IMR-90 (cell line): Measurements from ENCODE around the gene AGMO. TPM values are rescaled to one million over a fixed set of nuclear protein-coding genes. Genes with fewer than 3 reads are reported as not detected.

Experiments used
- ATAC-seq: fragments of 200-7000 bp; cut with Tn5 transposase; 2 replicates; pipeline ENCODE4 v1.9.1; 2020; ENCODE audit warnings: low read depth, mild to moderate bottlenecking, moderate library complexity
- BruUV-seq: library from RNA; stranded (reverse); fragments of 400-500 nt; replicated peaks from 2 replicates; lab custom pipeline; 2021; lab: Mats Ljungman, UMichigan
- CTCF ChIA-PET: fragments of 300-600 bp; formaldehyde crosslinking; extraction: SDS; loops from one replicate; lab custom pipeline; 2021; ENCODE audit warnings: antibody characterized with exemption; lab: Yijun Ruan, JAX
- POLR2A ChIA-PET: fragments of 300-600 bp; sonication (Branson Sonifier 250); formaldehyde crosslinking; loops from one replicate; lab custom pipeline; 2022; ENCODE audit warnings: antibody characterized with exemption; ENCODE audit not compliant: unreplicated experiment; lab: Charles Lee
- DNase-seq: peaks from one replicate; pipeline ENCODE4 v3.0.0; 2013
- H2AFZ ChIP-seq: replicated peaks from 2 replicates; pipeline ENCODE3; 2013; ENCODE audit warnings: low read length, mild to moderate bottlenecking; ENCODE audit not compliant: poor library complexity
- H2AK5ac ChIP-seq: 2 replicates; pipeline ENCODE4 v1.6.1; 2013; ENCODE audit warnings: low read depth, low read length, inconsistent platforms
- H2AK9ac ChIP-seq: replicated peaks from 2 replicates; pipeline ENCODE3; 2013; ENCODE audit warnings: mild to moderate bottlenecking, low read depth, low read length, moderate library complexity; ENCODE audit not compliant: poor library complexity
- H2BK120ac ChIP-seq: 2 replicates; pipeline ENCODE4 v1.6.1; 2013; ENCODE audit warnings: low read depth, low read length, inconsistent platforms
- H2BK15ac ChIP-seq: 3 replicates; pipeline ENCODE4 v1.6.1; 2013; ENCODE audit warnings: low read depth, low read length, inconsistent platforms
- H2BK20ac ChIP-seq: 2 replicates; pipeline ENCODE4 v1.6.1; 2013; ENCODE audit warnings: low read depth, mild to moderate bottlenecking, inconsistent platforms, low read length, moderate library complexity
- H2BK5ac ChIP-seq: 2 replicates; pipeline ENCODE4 v1.6.1; 2013; ENCODE audit warnings: mild to moderate bottlenecking, low read depth, low read length, inconsistent platforms; ENCODE audit not compliant: poor library complexity, severe bottlenecking
- H3K14ac ChIP-seq: replicated peaks from 2 replicates; pipeline ENCODE4 v1.6.1; 2013; ENCODE audit warnings: low read depth, low read length, inconsistent platforms
- H3K18ac ChIP-seq: 2 replicates; pipeline ENCODE4 v1.6.1; 2013; ENCODE audit warnings: low read depth, low read length, control low read depth
- H3K23ac ChIP-seq: 2 replicates; pipeline ENCODE4 v1.6.1; 2013; ENCODE audit warnings: low read depth, low read length, inconsistent platforms
- H3K27ac ChIP-seq: 2 replicates; pipeline ENCODE4 v1.5.1; 2013; ENCODE audit warnings: mild to moderate bottlenecking, control low read depth, low read length; ENCODE audit not compliant: insufficient read depth
- H3K27me3 ChIP-seq: 2 replicates; pipeline ENCODE4 v1.6.1; 2013; ENCODE audit warnings: low read length; ENCODE audit not compliant: control insufficient read depth, insufficient read depth
- H3K36me3 ChIP-seq: 2 replicates; pipeline ENCODE4 v1.6.1; 2013; ENCODE audit warnings: low read length, mixed read lengths; ENCODE audit not compliant: control insufficient read depth, insufficient read depth
- H3K4ac ChIP-seq: 2 replicates; pipeline ENCODE4 v1.6.1; 2013; ENCODE audit warnings: low read depth, low read length, inconsistent platforms
- H3K4me1 ChIP-seq: 2 replicates; pipeline ENCODE4 v1.6.1; 2013; ENCODE audit warnings: low read length, mixed read lengths; ENCODE audit not compliant: control insufficient read depth, insufficient read depth
- H3K4me2 ChIP-seq: 2 replicates; pipeline ENCODE4 v1.6.1; 2013; ENCODE audit warnings: low read depth, mild to moderate bottlenecking, control low read depth, low read length, moderate library complexity
- H3K4me3 ChIP-seq: 2 replicates; pipeline ENCODE4 v1.5.1; 2013; ENCODE audit warnings: low read depth, mild to moderate bottlenecking, control low read depth, low read length, moderate library complexity; ENCODE audit not compliant: insufficient read depth
- H3K56ac ChIP-seq: 2 replicates; pipeline ENCODE4 v1.6.1; 2013; ENCODE audit warnings: low read length, inconsistent platforms; ENCODE audit not compliant: insufficient read depth; ENCODE audit errors: extremely low read depth
- H3K79me1 ChIP-seq, 2 experiments: 2 replicates each; pipeline ENCODE4 v1.6.1; 2013; ENCODE audit warnings: low read length in 2 of 2, inconsistent platforms in 1 of 2, low read depth in 1 of 2
- H3K9ac ChIP-seq: 2 replicates; pipeline ENCODE4 v1.6.1; 2013; ENCODE audit warnings: low read depth, low read length, control low read depth
- H3K9me1 ChIP-seq: 2 replicates; pipeline ENCODE4 v1.6.1; 2013; ENCODE audit warnings: low read length, inconsistent platforms; ENCODE audit not compliant: insufficient read depth
- H3K9me3 ChIP-seq: 2 replicates; pipeline ENCODE4 v1.6.1; 2013; ENCODE audit warnings: low read length; ENCODE audit not compliant: control insufficient read depth, insufficient read depth
- H4K20me1 ChIP-seq: 2 replicates; pipeline ENCODE4 v1.6.1; 2013; ENCODE audit warnings: low read length, inconsistent platforms; ENCODE audit not compliant: insufficient read depth
- H4K5ac ChIP-seq: 2 replicates; pipeline ENCODE4 v1.6.1; 2013; ENCODE audit warnings: mild to moderate bottlenecking, low read depth, low read length, control low read depth
- H4K8ac ChIP-seq, 2 experiments: 2 replicates each; pipeline ENCODE4 v1.6.1; 2013; ENCODE audit warnings: low read depth in 2 of 2, low read length in 2 of 2, control low read depth in 1 of 2, inconsistent platforms in 1 of 2
- H4K91ac ChIP-seq: 2 replicates; pipeline ENCODE4 v1.6.1; 2013; ENCODE audit warnings: low read depth, low read length, inconsistent platforms; ENCODE audit not compliant: insufficient read depth
- CHD1 ChIP-seq: IDR thresholded peaks from 2 replicates; pipeline ENCODE4 v1.6.1; 2012; ENCODE audit warnings: low read depth, low read length, improper control_type of control experiment
- NFE2L2 ChIP-seq: fragments of 150-350 bp; IDR thresholded peaks from 2 replicates; pipeline ENCODE4 v1.6.1; 2016; ENCODE audit warnings: low read depth, mild to moderate bottlenecking, low read length
- RFX5 ChIP-seq: IDR thresholded peaks from 2 replicates; pipeline ENCODE4 v1.8.0; 2012; ENCODE audit warnings: low read depth, mild to moderate bottlenecking, low read length, moderate library complexity
- SMC3 ChIP-seq: fragments of 150-350 bp; IDR thresholded peaks from 2 replicates; pipeline ENCODE4 v1.6.1; 2016; ENCODE audit warnings: low read depth, mild to moderate bottlenecking, antibody characterized with exemption, low read length, moderate library complexity
- WGBS, 2 experiments: methylation state at CpG; one replicate each; pipeline versions ENCODE4 v1.1.5 to v1.1.7; 2013; ENCODE audit warnings: missing lambda C conversion rate in 2 of 2; ENCODE audit not compliant: insufficient read length in 1 of 2; ENCODE audit errors: extremely low coverage in 2 of 2; 5-methylcytosine and 5-hydroxymethylcytosine counted together
- dilution Hi-C: fragments of 300-500 bp; cut with HindIII; formaldehyde crosslinking; loops from one replicate; pipeline ENCODE4 v1.14.3; 2018; ENCODE audit warnings: low sequenced_read_pairs; ENCODE audit not compliant: unreplicated experiment
- in situ Hi-C: fragments of 300-500 bp; cut with MboI; formaldehyde crosslinking; loops from 3 replicates; pipeline ENCODE4 v1.14.3; 2019; ENCODE audit warnings: low sequenced_read_pairs, inconsistent platforms, mixed read lengths
- intact Hi-C: fragments of 100-400 bp; cut with micrococcal nuclease; formaldehyde crosslinking; loops from 2 replicates; pipeline ENCODE4 v1.10.0; 2022
- polyA plus RNA-seq, 3 experiments: library from polyadenylated mRNA; depleted of rRNA; stranded (reverse); fragments of >200 nt; gene quantifications; 2 replicates each; pipeline ENCODE4 v1.2.3, GENCODE V29; 2012; ENCODE audit warnings: low replicate concordance in 1 of 3
- total RNA-seq: library from RNA; depleted of rRNA; stranded (reverse); fragments of >200 nt; gene quantifications from 2 replicates; pipeline ENCODE4 v1.2.3, GENCODE V29; 2012
- TF ChIP-seq, protein P1 (sequence below): fragments of 150-350 bp; IDR thresholded peaks from 2 replicates; pipeline ENCODE4 v1.6.1; 2017; ENCODE audit warnings: mild to moderate bottlenecking, antibody characterized with exemption, low read length, low read depth
- TF ChIP-seq, protein P2 (sequence below): fragments of 150-350 bp; IDR thresholded peaks from 2 replicates; pipeline ENCODE4 v1.6.1; 2016; ENCODE audit warnings: low read depth, mild to moderate bottlenecking, low read length, moderate library complexity, borderline replicate concordance

Gene AGMO
- total and polyA plus RNA-seq, 2 of the 4 experiments (the other 2 are of a cell fraction): not detected

DNA sequence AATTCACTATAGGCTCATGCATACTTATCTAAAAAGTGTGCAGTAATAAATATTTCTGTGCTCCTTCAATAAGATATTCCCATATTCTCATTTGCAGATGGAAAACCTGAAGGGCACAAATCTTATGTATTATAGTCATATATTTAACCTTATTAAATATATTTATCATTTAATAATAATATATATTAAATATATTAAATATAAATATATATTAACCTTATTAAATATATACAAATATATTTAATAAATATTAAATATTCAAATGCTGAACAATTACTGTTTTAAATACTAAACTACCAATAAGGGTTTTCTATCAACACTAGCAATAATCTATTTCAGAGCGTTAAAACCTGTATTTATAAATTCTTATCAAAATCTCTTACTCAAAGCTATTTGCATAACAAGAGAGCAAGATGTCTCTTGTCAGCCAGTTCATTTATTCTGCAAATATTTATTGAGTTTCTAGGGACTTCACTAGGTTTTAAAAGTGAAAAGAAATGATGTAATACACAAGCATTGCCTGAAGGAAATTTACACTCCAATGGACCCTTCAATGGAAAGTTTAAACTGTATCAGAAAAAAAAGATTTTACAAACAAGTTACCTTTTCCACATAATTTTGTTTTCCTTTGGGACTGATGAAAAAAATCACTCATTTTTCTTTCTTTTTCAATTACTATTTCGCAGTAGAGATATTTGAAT lies 159.2 kb downstream of the AGMO start:
- ATAC-seq: no peak
- no peaks in the 10 kb centered on the region for H3K9me3 ChIP-seq
- no peak overlapping the region for H2AK9ac ChIP-seq
- BruUV-seq: no TSS peak
- H3K27ac ChIP-seq: no peak overlapping the region
- H3K27me3 ChIP-seq: no peaks in the 10 kb centered on the region
- H2BK15ac ChIP-seq: no peak overlapping the region
- POLR2A ChIA-PET: no interaction called here
- intact Hi-C loops (no loop called here), dilution Hi-C loops (no loop called here), in situ Hi-C loops (no loop called here)
- no peak overlapping the region for H4K5ac ChIP-seq
- TF ChIP-seq, protein P1, sequence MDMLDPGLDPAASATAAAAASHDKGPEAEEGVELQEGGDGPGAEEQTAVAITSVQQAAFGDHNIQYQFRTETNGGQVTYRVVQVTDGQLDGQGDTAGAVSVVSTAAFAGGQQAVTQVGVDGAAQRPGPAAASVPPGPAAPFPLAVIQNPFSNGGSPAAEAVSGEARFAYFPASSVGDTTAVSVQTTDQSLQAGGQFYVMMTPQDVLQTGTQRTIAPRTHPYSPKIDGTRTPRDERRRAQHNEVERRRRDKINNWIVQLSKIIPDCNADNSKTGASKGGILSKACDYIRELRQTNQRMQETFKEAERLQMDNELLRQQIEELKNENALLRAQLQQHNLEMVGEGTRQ: no peak
- TF ChIP-seq NFE2L2 (no peak), SMC3 (no peak), RFX5 (no peak), CHD1 (no peak)
- TF ChIP-seq, protein P2, sequence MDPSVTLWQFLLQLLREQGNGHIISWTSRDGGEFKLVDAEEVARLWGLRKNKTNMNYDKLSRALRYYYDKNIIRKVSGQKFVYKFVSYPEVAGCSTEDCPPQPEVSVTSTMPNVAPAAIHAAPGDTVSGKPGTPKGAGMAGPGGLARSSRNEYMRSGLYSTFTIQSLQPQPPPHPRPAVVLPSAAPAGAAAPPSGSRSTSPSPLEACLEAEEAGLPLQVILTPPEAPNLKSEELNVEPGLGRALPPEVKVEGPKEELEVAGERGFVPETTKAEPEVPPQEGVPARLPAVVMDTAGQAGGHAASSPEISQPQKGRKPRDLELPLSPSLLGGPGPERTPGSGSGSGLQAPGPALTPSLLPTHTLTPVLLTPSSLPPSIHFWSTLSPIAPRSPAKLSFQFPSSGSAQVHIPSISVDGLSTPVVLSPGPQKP: no peak
- H3K14ac ChIP-seq: no peak overlapping the region
- H4K91ac ChIP-seq: no peak overlapping the region
- no peak overlapping the region for H3K4ac ChIP-seq
- no peak overlapping the region for H3K4me3 ChIP-seq
- no peak overlapping the region for H3K56ac ChIP-seq
- no peak overlapping the region for H4K8ac ChIP-seq
- H3K9me1 ChIP-seq: no peaks in the 10 kb centered on the region
- H2BK20ac ChIP-seq: no peak overlapping the region
- no peak for DNase-seq
- H3K4me2 ChIP-seq: no peak overlapping the region
- no peaks in the 10 kb centered on the region for H3K36me3 ChIP-seq
- H2AFZ ChIP-seq: no peak overlapping the region
- no peak overlapping the region for H2AK5ac ChIP-seq
- no peak overlapping the region for H3K23ac ChIP-seq
- WGBS, 2 experiments: no CpG with 5 or more reads among the region's 2 CpGs
- no peak overlapping the region for H3K18ac ChIP-seq
- CTCF ChIA-PET: no interaction called here
- no peaks in the 10 kb centered on the region for H3K4me1 ChIP-seq
- H3K79me1 ChIP-seq: no peaks in the 10 kb centered on the region
- no peaks in the 10 kb centered on the region for H4K20me1 ChIP-seq
- H2BK5ac ChIP-seq: no peak overlapping the region
- H2BK120ac ChIP-seq: no peak overlapping the region
- no peak overlapping the region for H3K9ac ChIP-seq
